Neutrophil (primary cell): Measurements from ENCODE around the gene TRIM8.

Source experiments
- H3K27ac ChIP-seq: fragments of 200-600 bp; sonication (generic); 2 replicates; pipeline ENCODE4 v1.5.1; 2016; ENCODE audit warnings: mild to moderate bottlenecking, moderate library complexity
- H3K27me3 ChIP-seq: fragments of 200-600 bp; sonication (generic); 2 replicates; pipeline ENCODE4 v1.6.0; 2016; ENCODE audit warnings: mild to moderate bottlenecking
- H3K36me3 ChIP-seq: fragments of 200-600 bp; sonication (generic); 2 replicates; pipeline ENCODE4 v1.5.1; 2017
- H3K4me1 ChIP-seq, 2 experiments: fragments of 200-600 bp in 1 of 2; sonication (generic) in 1 of 2; 1 replicate in 1 of 2; 2 replicates in 1 of 2; pipeline versions ENCODE4 v1.5.1 to v1.6.1; 2013 to 2016; ENCODE audit warnings: low read depth in 1 of 2, low read length in 1 of 2, mild to moderate bottlenecking in 1 of 2, moderate library complexity in 1 of 2; ENCODE audit not compliant: control insufficient read depth in 1 of 2, insufficient read depth in 1 of 2
- H3K4me3 ChIP-seq, 2 experiments: fragments of 200-600 bp in 1 of 2; sonication (generic) in 1 of 2; 1 replicate in 1 of 2; 2 replicates in 1 of 2; pipeline ENCODE4 v1.5.1; 2013 to 2016; ENCODE audit warnings: low read depth in 1 of 2, low read length in 1 of 2, mild to moderate bottlenecking in 1 of 2, moderate library complexity in 1 of 2
- H3K9me3 ChIP-seq: fragments of 200-600 bp; sonication (generic); 2 replicates; pipeline ENCODE4 v1.5.1; 2016
- TF ChIP-seq, protein P1 (sequence below): fragments of 200-600 bp; sonication (generic); IDR thresholded peaks from 2 replicates; pipeline ENCODE4 v1.5.1; 2016; ENCODE audit warnings: antibody characterized with exemption

Gene TRIM8

DNA sequence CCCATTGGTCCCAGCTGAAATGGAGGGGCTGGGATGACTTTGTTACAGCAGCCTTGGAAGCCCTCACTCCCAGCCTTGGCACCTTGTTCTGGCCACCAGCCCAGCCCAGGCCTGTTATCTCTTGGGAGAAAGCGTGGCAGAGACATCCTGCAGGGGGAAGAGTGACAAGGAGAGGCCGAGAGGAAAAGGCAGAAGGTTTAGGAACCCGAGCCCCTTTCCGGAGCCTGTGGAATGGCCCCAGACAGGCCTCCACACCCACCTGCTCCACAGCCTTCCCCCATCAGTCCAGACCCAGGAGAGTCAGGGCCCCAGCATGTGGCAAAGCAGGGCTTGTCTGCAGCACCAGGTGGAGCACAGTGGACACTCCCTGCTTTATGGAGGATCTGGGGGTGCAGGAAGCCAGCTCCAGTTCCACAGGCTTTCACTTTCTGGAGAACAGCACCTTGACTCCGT lies 24.1 kb upstream of the TRIM8 start:
- Histone ChIP-seq H3K36me3 (peaks cover 48% of the 10 kb centered on the region), H3K4me1 (peaks cover 0 to under 1% of the 10 kb centered on the region in 2 experiments), H3K27me3 (no peaks in the 10 kb centered on the region), H3K4me3 (no peak overlapping the region), H3K9me3 (no peaks in the 10 kb centered on the region), H3K27ac (no peak overlapping the region)
- TF ChIP-seq, protein P1, sequence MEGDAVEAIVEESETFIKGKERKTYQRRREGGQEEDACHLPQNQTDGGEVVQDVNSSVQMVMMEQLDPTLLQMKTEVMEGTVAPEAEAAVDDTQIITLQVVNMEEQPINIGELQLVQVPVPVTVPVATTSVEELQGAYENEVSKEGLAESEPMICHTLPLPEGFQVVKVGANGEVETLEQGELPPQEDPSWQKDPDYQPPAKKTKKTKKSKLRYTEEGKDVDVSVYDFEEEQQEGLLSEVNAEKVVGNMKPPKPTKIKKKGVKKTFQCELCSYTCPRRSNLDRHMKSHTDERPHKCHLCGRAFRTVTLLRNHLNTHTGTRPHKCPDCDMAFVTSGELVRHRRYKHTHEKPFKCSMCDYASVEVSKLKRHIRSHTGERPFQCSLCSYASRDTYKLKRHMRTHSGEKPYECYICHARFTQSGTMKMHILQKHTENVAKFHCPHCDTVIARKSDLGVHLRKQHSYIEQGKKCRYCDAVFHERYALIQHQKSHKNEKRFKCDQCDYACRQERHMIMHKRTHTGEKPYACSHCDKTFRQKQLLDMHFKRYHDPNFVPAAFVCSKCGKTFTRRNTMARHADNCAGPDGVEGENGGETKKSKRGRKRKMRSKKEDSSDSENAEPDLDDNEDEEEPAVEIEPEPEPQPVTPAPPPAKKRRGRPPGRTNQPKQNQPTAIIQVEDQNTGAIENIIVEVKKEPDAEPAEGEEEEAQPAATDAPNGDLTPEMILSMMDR, result no peak

DNA sequence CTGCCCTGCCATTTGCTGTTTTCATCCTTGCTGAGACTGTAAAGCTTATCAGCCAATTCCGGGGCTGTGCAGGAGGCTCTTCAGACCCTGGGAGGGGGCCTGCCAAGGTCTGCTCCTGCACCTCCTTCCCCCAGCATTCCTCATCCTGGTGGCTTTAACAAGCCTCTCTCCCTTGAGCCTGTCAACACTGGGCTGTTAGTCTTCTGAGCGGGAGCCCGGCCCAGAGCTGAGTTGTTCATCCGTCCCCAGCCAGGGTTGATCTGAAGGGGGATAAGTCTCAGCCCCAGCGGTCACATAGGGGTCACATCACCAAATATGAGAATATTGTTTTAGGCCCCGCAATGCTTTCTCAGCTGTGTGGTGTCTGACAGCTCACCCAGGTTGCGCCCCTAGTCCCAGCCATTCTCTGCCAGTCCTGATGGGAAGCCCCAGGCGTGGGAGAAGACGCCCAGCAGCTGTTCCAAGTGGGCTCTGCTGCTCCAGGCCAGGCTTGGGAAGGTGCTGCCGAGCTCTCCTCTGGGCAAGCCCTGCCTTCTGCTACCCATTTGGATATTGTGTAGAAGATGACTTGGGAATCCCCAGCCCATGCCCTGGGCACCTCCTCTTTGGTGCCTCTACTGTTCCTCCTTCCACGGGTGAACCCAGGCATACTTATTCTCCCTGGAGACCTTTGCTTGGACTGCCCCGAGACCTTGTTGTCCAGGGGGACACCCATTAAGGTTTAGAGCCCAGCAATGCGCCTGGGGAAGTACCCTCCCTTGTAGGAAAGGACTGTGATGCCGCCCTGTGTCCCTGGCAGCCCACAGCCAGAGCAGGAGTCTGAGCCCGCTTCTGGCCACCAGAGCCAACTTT lies 23.5 kb upstream of the TRIM8 start:
- Histone ChIP-seq H3K36me3 (peaks cover 42% of the 10 kb centered on the region), H3K9me3 (no peaks in the 10 kb centered on the region), H3K27ac (no peak overlapping the region), H3K27me3 (no peaks in the 10 kb centered on the region), H3K4me3 (no peak overlapping the region), H3K4me1 (peaks cover 3 to 6% of the 10 kb centered on the region in 2 experiments)
- TF ChIP-seq, protein P1, result no peak

DNA sequence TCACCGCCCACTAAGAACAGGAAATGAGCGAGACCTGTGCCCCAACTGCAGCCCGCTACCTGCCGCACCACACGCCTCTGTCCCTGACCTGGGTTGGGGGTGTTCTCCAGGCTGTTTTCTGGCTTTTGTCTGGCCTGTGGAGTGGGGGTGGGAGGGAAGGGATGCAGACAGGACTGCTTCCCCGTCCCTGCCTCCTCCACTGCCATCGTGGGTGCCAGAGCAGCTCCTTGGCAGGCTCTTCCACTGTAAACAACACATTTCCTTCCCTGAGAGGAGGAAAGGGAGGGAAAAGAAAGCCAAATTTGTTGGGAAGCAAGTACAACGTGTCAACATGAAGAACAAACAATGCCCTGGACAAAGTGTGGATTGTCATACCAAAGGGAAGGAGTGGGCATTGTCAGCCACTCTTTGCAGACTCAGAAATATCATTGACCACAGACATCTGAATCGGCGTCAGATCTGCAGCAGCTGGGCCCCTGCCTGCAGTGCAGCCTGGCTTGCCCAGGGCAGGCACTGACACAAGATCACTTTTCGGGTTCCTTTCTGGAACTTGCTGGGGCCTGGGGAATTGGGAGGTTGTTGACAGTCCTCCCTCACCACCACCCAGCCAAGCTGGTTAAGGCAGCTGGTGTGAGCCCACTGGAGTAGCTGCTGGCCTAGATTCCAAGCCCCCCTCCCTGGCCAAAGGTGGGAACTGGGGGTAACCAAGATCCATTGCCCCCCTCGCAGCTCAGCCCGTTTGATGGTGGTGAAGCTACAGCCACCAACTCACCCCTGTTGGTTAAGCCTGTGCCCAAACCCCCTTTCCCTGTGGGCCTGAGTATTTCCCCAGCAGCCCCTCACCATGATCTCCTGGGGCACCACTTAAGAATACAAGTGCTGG lies 22.6 kb upstream of the TRIM8 start:
- Histone ChIP-seq H3K36me3 (peaks cover 33% of the 10 kb centered on the region), H3K9me3 (no peaks in the 10 kb centered on the region), H3K4me1 (peaks cover 6 to 7% of the 10 kb centered on the region in 2 experiments), H3K27ac (no peak overlapping the region), H3K27me3 (no peaks in the 10 kb centered on the region), H3K4me3 (no peak overlapping the region)
- TF ChIP-seq, protein P1, result no peak

DNA sequence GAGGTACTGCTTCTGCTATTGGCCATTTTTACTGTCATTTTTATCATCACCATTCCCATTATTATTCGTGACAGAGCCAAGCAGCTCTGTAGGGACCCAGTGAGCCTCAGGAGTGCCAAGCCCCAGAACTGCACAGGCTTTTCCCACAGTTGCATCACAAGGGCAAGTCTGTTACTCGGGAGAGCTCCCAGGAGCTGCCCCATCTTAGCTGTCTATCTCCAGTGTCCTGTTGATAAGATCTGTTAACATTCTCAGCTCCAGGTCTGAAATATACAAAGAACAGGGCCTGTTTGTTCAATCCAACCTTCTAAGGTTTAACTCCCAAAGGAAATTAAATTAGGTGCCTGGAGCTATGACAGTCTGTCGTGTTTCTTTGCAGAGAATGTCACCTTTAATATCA lies 20.2 kb upstream of the TRIM8 start:
- Histone ChIP-seq H3K4me1 (peaks cover 6 to 7% of the 10 kb centered on the region in 2 experiments), H3K27me3 (no peaks in the 10 kb centered on the region), H3K36me3 (peaks cover 11% of the 10 kb centered on the region), H3K27ac (no peak overlapping the region), H3K9me3 (no peaks in the 10 kb centered on the region), H3K4me3 (no peak overlapping the region)
- TF ChIP-seq, protein P1, result no peak

DNA sequence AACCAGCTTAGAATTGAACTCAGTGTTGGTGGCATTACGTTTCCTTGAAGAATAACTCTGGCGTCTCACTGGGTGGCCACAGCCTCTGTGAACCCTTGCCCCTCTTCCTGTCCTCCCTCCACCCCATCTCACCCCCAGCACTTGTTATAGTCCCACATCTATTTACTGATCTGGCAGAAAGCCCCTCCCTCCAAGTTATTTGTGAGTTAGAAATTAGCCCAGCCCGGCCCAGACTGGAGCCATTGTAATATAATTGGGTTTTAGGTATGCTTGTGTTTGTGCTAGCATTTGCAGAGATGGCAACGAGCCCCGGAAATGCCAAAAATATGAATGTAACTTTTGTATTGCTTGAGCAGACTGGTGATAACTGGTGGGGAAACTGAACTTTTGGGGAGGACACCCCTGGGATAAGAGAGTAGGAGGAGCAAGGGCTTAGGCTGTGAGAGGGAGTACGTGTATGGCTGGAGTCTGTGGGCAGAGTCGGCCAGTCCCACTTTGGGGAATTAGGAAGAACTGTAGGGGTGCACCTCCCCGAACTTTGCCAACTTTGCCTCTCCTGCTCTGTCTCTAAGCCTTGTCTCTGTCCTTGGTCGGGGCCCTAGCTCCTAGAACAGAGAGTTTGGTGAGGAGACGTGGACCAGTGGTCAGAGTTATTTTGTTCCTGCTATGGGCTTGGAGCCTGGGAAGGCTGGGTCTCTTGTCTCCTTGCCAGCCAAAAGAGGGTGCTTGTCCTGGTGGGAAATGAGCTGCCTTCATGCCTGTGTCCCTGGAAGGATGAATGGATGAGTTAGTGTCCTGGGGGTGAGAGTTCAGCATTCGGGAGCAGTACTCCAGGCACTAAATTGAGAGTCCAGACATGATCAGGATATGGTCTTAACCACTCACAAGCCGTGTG lies 19.3 kb upstream of the TRIM8 start:
- Histone ChIP-seq H3K4me3 (no peak overlapping the region), H3K4me1 (peaks cover 6 to 7% of the 10 kb centered on the region in 2 experiments), H3K36me3 (peaks cover 10% of the 10 kb centered on the region), H3K27me3 (no peaks in the 10 kb centered on the region), H3K27ac (no peak overlapping the region), H3K9me3 (no peaks in the 10 kb centered on the region)
- TF ChIP-seq, protein P1, result no peak
